Small intestine (tissue), 7 donors: ENCODE measurements around the gene C6. TPM values are rescaled to one million over a fixed set of nuclear protein-coding genes. Genes with fewer than 3 reads are reported as not detected.

ENCODE experiments used
- DNase-seq, 2 donors: peaks; one replicate each; pipeline versions ENCODE4 v3.0.0 to v3.0.0-alpha.2; 2013
- FAIRE-seq: peaks from 2 replicates; lab custom pipeline; 2012; peaks lifted over from hg19 to GRCh38; lab: Jason Lieb, UNC
- H3K27ac ChIP-seq, 3 donors: one replicate each; pipeline ENCODE4 v1.5.1; 2013; ENCODE audit warnings: low read length in 2 of 3, mild to moderate bottlenecking in 2 of 3, control low read depth in 1 of 3, inconsistent platforms in 1 of 3, low read depth in 1 of 3, moderate library complexity in 1 of 3
- H3K27me3 ChIP-seq, 3 donors: one replicate each; pipeline ENCODE4 v1.6.1; 2013; ENCODE audit warnings: low read length in 3 of 3, inconsistent platforms in 1 of 3; ENCODE audit not compliant: control insufficient read depth in 3 of 3, insufficient read depth in 3 of 3
- H3K36me3 ChIP-seq, 3 donors: one replicate each; pipeline ENCODE4 v1.6.1; 2013; ENCODE audit warnings: low read length in 3 of 3, inconsistent platforms in 1 of 3, low read depth in 1 of 3, mild to moderate bottlenecking in 1 of 3, moderate library complexity in 1 of 3; ENCODE audit not compliant: control insufficient read depth in 3 of 3, insufficient read depth in 2 of 3
- H3K4me1 ChIP-seq, 3 donors: one replicate each; pipeline ENCODE4 v1.6.1; 2013; ENCODE audit warnings: low read length in 2 of 3, inconsistent platforms in 1 of 3, low read depth in 1 of 3, mild to moderate bottlenecking in 1 of 3, moderate library complexity in 1 of 3; ENCODE audit not compliant: control insufficient read depth in 3 of 3, insufficient read depth in 2 of 3
- H3K4me3 ChIP-seq, 3 donors: one replicate each; pipeline ENCODE4 v1.5.1; 2013; ENCODE audit warnings: low read length in 3 of 3, control low read depth in 1 of 3, inconsistent platforms in 1 of 3, low read depth in 1 of 3, mild to moderate bottlenecking in 1 of 3, moderate library complexity in 1 of 3
- H3K9me3 ChIP-seq, 2 donors: one replicate each; pipeline ENCODE4 v1.6.1; 2013; ENCODE audit warnings: low read depth in 1 of 2, low read length in 1 of 2; ENCODE audit not compliant: control insufficient read depth in 2 of 2, insufficient read depth in 1 of 2
- WGBS, 3 donors: extraction: QIAGEN DNeasy Blood & Tissue Kit; methylation state at CpG; one replicate each; pipeline ENCODE4 v1.1.7; 2013; 5-methylcytosine and 5-hydroxymethylcytosine counted together
- polyA plus RNA-seq, 4 donors: library from polyadenylated mRNA; stranded (reverse) in 3 of 4; unstranded in 1 of 4; fragments of 200-250 nt in 3 of 4; fragments of 120-200 nt in 1 of 4; gene quantifications; one replicate each; pipeline versions ENCODE4 v1.2.1 to v1.2.3, GENCODE V29; 2013
- donor health status: healthy with polysubstance abuse.
- donor health status: control.
- donor health status: control.
- donor health status: Bipolar disorder and iron deficiency.
- donor health status: healthy.

C6 gene
- polyA plus RNA-seq, 4 donors = 0.27 to 122 (median 0.71) TPM

DNA sequence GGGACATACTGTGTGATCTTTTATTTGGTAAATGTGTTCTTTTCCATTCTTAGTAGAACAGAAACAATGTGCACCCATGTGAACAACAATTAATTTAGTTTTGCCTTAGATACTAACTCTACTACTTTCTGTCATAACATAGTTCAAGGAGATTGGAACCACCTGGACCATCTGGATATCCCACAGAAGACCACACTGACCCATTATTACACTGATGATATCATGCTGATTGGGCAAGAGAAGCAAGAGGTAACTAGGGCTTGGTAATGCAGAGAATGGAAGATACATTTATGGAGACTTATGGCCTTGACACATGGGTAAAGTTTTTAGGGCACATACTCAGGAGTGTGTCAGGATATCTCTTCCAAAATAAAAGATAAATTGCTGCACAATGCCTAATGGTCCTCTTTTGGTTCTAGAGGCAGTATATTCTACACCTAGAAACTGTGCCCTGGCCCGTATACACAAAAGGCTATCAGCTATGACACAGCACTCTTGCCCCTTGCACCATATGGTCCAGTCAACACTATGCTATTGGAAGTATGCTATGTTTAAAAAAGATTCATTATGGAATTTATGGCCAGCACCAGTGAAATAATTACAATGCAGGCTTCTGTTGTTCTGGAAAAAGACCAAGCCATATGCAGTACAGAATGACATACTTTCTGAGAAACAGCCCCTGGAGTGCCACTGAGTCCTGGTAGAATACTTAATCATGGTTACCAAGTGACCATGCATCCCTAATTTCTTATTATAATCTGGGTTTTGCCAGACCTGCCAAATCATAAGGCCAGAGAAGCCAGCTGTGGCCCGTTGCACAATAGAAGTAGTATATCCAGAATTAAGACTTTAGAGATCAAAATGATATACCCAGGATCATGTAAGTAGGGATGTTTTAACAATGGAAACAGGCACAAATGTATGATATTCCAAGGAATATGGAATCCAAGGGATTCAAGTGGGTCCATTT, 100.6 kb downstream of the C6 start:
- Histone ChIP-seq H3K9me3 (no peaks in the 10 kb centered on the region), H3K27ac (no peak overlapping the region), H3K4me1 (no peaks in the 10 kb centered on the region), H3K36me3 (no peaks in the 10 kb centered on the region), H3K27me3 (no peaks in the 10 kb centered on the region), H3K4me3 (no peak overlapping the region)
- DNase-seq (no peak), FAIRE-seq (no peak)
- WGBS, 3 donors = 74 to 87% (median 87%) methylated on average over 2 of the region's 2 CpGs

DNA sequence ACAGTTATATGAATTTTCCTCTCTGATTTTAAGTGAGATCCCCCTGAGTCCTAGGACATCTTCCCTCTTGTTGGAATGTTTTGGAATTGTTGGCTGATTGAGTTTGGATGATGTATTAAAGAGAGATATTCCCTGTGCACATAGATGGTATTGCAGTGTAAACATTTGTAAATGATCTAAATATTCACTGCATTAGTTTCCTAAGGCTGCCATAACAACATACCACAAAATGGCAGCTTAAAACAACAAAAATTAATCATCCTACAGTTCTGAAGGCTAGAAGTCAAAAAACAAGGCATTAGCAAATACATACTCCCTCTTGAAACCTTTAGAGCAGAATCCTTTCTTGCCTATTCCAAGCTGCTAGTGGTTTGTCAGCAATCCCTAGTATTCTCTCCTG, 104.1 kb downstream of the C6 start:
- DNase-seq (no peak), FAIRE-seq (no peak)
- Histone ChIP-seq H3K27me3 (no peaks in the 10 kb centered on the region), H3K27ac (no peak overlapping the region), H3K36me3 (no peaks in the 10 kb centered on the region), H3K4me1 (no peaks in the 10 kb centered on the region), H3K9me3 (no peaks in the 10 kb centered on the region), H3K4me3 (no peak overlapping the region)

GRCh38 chr5:41102341-41102740, 111.0 kb downstream of the C6 start:
- Histone ChIP-seq H3K36me3 (no peaks in the 10 kb centered on the region), H3K27ac (no peak overlapping the region), H3K9me3 (no peaks in the 10 kb centered on the region), H3K4me3 (no peak overlapping the region), H3K27me3 (no peaks in the 10 kb centered on the region), H3K4me1 (no peaks in the 10 kb centered on the region)
- no peak for FAIRE-seq
- no peak for DNase-seq

- 64 to 67% (median 66%) methylated on average over 2 of the region's 2 CpGs for WGBS, 3 donors
- no peaks in the 10 kb centered on the region for H3K27me3 ChIP-seq
- H3K4me1 ChIP-seq = no peaks in the 10 kb centered on the region
- DNase-seq (no peak), FAIRE-seq (no peak)
- H3K27ac ChIP-seq = no peak overlapping the region
- no peaks in the 10 kb centered on the region for H3K9me3 ChIP-seq
- no peaks in the 10 kb centered on the region for H3K36me3 ChIP-seq
- no peak overlapping the region for H3K4me3 ChIP-seq
These were observed 115.7 kb downstream of the C6 start for GRCh38 chr5:41097642-41098041.

- 79 to 83% (median 82%) methylated on average over 5 of the region's 5 CpGs for WGBS, 3 donors
- DNase-seq (no peak), FAIRE-seq (no peak)
- H3K4me3 ChIP-seq = no peak overlapping the region
- H3K36me3 ChIP-seq = no peaks in the 10 kb centered on the region
- no peaks in the 10 kb centered on the region for H3K4me1 ChIP-seq
- no peak overlapping the region for H3K27ac ChIP-seq
- no peaks in the 10 kb centered on the region for H3K27me3 ChIP-seq
- peaks cover 0 to 5% of the 10 kb centered on the region in 2 donors for H3K9me3 ChIP-seq
These were observed 117.8 kb downstream of the C6 start for GRCh38 chr5:41095324-41096101.

- Histone ChIP-seq H3K36me3 (no peaks in the 10 kb centered on the region), H3K27me3 (no peaks in the 10 kb centered on the region), H3K27ac (no peak overlapping the region), H3K9me3 (peaks cover 0 to 5% of the 10 kb centered on the region in 2 donors), H3K4me1 (no peaks in the 10 kb centered on the region), H3K4me3 (no peak overlapping the region)
- FAIRE-seq (no peak), DNase-seq (peak in 1 of 2 donors; percentile 2)
- 69 to 85% (median 74%) methylated on average over 2 of the region's 2 CpGs for WGBS, 3 donors
These were observed 118.5 kb downstream of the C6 start for GRCh38 chr5:41094871-41095270.

GRCh38 chr5:41093803-41094202, 119.5 kb downstream of the C6 start:
- H3K4me1 ChIP-seq = no peaks in the 10 kb centered on the region
- no peak for DNase-seq
- FAIRE-seq = no peak
- WGBS, 3 donors = 62 to 83% (median 78%) methylated on average over 1 of the region's 1 CpG
- H3K27me3 ChIP-seq = no peaks in the 10 kb centered on the region
- H3K27ac ChIP-seq = no peak overlapping the region
- H3K4me3 ChIP-seq = no peak overlapping the region
- H3K9me3 ChIP-seq = peaks cover 0 to 5% of the 10 kb centered on the region in 2 donors
- no peaks in the 10 kb centered on the region for H3K36me3 ChIP-seq
